ENCODE results near the gene NDUFS3.

DNA sequence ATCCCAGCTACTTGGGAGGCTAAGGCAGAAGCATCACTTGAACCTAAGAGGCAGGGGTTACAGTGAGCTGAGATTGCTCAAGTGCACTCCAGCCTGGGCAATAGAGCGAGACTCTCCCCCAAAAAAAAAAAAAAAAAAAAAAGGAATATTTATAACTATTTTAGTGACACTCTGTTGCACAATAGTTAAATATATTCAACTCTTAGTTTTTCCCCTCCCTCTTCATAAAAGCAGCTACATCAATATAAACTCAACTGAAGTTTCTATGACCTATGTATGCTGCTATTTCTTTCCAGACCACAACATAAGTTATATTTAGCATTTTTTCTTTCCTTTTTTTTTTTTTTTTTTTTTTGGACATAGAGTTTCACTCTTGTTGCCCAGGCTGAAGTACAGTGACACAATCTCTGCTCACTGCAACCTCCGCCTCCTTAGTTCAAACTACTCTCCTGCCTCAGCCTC is 45.2 kb upstream of the NDUFS3 start:
- TF ChIP-seq CTCF (IDR thresholded peaks at IDR 0.05 in 4 of 5, conservative IDR thresholded peaks at IDR 0.05 in 1 of 5) (no peak), POLR2A (IDR thresholded peaks at IDR 0.05) (no peak)

All from gastrocnemius medialis (tissue), 4 donors.